GM18508 (cell line): ENCODE data around the gene USP17L20.
"Not testable (repeated sequence)": the region's sequence is repeated elsewhere in the genome, so short reads cannot be mapped to it uniquely, and the experiment has no call there.

Source experiments
- ATAC-seq: cut with Tn5 transposase; IDR thresholded peaks from one replicate; pipeline ENCODE4 v1.9.1; 2021; ENCODE audit warnings: moderate number of reproducible peaks; ENCODE audit not compliant: insufficient read depth, unreplicated experiment

USP17L20 gene, protein sequence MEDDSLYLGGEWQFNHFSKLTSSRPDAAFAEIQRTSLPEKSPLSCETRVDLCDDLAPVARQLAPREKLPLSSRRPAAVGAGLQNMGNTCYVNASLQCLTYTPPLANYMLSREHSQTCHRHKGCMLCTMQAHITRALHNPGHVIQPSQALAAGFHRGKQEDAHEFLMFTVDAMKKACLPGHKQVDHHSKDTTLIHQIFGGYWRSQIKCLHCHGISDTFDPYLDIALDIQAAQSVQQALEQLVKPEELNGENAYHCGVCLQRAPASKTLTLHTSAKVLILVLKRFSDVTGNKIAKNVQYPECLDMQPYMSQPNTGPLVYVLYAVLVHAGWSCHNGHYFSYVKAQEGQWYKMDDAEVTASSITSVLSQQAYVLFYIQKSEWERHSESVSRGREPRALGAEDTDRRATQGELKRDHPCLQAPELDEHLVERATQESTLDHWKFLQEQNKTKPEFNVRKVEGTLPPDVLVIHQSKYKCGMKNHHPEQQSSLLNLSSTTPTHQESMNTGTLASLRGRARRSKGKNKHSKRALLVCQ

GRCh38 chr4:9257824-9258223 is at the start of gene USP17L20:
TSS of gene USP17L20 (plus strand) at chr4:9258124. CDS start at chr4:9258124, 0 bp downstream.
- ATAC-seq, result not testable (repeated sequence)

DNA sequence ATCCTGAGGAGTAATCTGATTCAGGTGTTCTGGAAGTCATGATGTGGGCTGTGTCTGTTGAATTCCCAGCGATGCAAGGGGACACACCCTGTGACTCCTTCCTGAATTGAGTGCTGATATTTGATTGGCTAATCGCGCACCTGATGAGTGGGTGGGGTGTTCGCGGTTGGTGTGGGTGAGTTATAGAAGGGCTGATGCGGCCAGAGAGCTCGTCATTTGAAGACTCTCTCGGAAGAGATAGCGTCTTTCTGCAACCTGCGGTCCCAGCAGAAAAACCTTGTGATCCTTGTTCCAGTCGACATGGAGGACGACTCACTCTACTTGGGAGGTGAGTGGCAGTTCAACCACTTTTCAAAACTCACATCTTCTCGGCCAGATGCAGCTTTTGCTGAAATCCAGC is 47.6 kb upstream of the USP17L20 start, which contains the start of gene USP17L10:
USP17L10 (plus strand) TSS at position 301 of the 400 bp plus-strand sequence; CDS start at position 301, 0 bp downstream.
- ATAC-seq, result not testable (repeated sequence)

DNA sequence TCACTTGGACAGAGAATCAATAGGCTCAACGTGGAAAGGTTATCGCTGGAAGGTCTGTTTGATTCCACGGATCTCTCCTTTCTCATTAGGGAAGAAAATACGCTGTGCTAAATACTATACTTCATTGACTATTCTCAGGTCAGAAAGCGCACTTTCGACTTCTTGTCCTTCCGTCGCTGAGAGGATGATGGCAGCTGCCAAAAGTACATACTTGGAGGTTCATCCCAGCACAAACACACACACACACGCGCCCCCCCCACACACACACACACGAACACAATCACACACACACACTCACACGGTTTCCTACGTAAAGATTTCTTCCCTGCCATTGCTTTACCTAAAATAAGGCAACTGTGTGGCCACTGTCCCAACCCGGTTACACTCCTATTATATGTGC is 43.2 kb upstream of the USP17L20 start:
- ATAC-seq, result not testable (repeated sequence)

DNA sequence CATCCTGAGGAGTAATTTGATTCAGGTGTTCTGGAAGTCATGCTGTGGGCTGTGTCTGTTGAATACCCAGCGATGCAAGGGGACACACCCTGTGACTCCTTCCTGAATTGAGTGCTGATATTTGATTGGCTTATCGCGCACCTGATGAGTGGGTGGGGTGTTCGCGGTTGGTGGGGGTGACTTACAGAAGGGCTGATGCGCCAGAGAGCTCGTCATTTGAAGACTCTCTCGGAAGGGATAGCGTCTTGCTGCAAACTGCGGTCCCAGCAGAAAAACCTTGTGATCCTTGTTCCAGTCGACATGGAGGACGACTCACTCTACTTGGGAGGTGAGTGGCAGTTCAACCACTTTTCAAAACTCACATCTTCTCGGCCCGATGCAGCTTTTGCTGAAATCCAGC is 42.8 kb upstream of the USP17L20 start, which contains the start of gene USP17L11:
USP17L11 (plus strand) TSS at position 301 of the 400 bp plus-strand sequence; CDS start at position 301, 0 bp downstream.
- not testable (repeated sequence) for ATAC-seq

- not testable (repeated sequence) for ATAC-seq
Measured at GRCh38 chr4:9219852-9220251, 38.1 kb upstream of the USP17L20 start, which contains the start of gene USP17L12. TSS of gene USP17L12 (plus strand) at chr4:9220152. CDS start at chr4:9220152, 0 bp downstream.

DNA sequence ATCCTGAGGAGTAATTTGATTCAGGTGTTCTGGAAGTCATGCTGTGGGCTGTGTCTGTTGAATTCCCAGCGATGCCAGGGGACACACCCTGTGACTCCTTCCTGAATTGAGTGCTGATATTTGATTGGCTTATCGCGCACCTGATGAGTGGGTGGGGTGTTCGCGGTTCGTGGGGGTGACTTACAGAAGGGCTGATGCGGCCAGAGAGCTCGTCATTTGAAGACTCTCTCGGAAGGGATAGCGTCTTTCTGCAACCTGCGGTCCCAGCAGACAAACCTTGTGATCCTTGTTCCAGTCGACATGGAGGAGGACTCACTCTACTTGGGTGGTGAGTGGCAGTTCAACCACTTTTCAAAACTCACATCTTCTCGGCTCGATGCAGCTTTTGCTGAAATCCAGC is 33.3 kb upstream of the USP17L20 start, which contains the start of gene USP17L13:
USP17L13 (plus strand) TSS at position 301 of the 400 bp plus-strand sequence; CDS start at position 301, 0 bp downstream.
- not testable (repeated sequence) for ATAC-seq

DNA sequence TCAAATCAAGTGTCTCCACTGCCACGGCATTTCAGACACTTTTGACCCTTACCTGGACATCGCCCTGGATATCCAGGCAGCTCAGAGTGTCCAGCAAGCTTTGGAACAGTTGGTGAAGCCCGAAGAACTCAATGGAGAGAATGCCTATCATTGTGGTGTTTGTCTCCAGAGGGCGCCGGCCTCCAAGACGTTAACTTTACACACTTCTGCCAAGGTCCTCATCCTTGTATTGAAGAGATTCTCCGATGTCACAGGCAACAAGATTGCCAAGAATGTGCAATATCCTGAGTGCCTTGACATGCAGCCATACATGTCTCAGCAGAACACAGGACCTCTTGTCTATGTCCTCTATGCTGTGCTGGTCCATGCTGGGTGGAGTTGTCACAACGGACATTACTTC is 27.7 kb upstream of the USP17L20 start:
- ATAC-seq, result not testable (repeated sequence)

GRCh38 chr4:9234085-9234484 is 23.8 kb upstream of the USP17L20 start, which contains the start of gene USP17L15:
TSS of gene USP17L15 (plus strand) at chr4:9234385. CDS start at chr4:9234385, 0 bp downstream.
- not testable (repeated sequence) for ATAC-seq

DNA sequence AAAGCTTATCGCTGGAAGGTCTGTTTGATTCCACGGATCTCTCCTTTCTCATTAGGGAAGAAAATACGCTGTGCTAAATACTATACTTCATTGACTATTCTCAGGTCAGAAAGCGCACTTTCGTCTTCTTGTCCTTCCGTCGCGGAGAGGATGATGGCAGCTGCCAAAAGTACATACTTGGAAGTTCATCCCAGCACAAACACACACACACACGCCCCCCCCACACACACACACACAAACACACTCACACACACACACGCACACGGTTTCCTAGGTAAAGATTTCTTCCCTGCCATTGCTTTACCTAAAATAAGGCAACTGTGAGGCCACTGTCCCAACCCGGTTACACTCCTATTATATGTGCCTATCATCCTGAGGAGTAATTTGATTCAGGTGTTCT is 19.5 kb upstream of the USP17L20 start:
- not testable (repeated sequence) for ATAC-seq

DNA sequence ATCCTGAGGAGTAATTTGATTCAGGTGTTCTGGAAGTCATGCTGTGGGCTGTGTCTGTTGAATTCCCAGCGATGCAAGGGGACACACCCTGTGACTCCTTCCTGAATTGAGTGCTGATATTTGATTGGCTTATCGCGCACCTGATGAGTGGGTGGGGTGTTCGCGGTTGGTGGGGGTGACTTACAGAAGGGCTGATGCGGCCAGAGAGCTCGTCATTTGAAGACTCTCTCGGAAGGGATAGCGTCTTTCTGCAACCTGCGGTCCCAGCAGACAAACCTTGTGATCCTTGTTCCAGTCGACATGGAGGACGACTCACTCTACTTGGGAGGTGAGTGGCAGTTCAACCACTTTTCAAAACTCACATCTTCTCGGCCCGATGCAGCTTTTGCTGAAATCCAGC is 14.3 kb upstream of the USP17L20 start, which contains the start of gene USP17L17:
USP17L17 (plus strand) TSS at position 301 of the 400 bp plus-strand sequence; CDS start at position 301, 0 bp downstream.
- ATAC-seq, result not testable (repeated sequence)

- ATAC-seq, result not testable (repeated sequence)
Measured at GRCh38 chr4:9247953-9248680, 9.8 kb upstream of the USP17L20 start, which contains the start of gene USP17L18. TSS of gene USP17L18 (plus strand) at chr4:9248630. CDS start at chr4:9248630, 0 bp downstream.

DNA sequence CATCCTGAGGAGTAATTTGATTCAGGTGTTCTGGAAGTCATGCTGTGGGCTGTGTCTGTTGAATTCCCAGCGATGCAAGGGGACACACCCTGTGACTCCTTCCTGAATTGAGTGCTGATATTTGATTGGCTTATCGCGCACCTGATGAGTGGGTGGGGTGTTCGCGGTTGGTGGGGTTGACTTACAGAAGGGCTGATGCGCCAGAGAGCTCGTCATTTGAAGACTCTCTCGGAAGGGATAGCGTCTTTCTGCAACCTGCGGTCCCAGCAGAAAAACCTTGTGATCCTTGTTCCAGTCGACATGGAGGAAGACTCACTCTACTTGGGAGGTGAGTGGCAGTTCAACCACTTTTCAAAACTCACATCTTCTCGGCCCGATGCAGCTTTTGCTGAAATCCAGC is 4.8 kb upstream of the USP17L20 start, which contains the start of gene USP17L19:
USP17L19 (plus strand) TSS at position 301 of the 400 bp plus-strand sequence; CDS start at position 301, 0 bp downstream.
- not testable (repeated sequence) for ATAC-seq

- ATAC-seq, result not testable (repeated sequence)
Measured at GRCh38 chr4:9262572-9262971, 4.6 kb downstream of the USP17L20 start, which contains the start of gene USP17L21. TSS of gene USP17L21 (plus strand) at chr4:9262872. CDS start at chr4:9262872, 0 bp downstream.

- ATAC-seq, result not testable (repeated sequence)
Measured at GRCh38 chr4:9267319-9267718, 9.4 kb downstream of the USP17L20 start, which contains the start of gene USP17L22. TSS of gene USP17L22 (plus strand) at chr4:9267619. CDS start at chr4:9267619, 0 bp downstream.

DNA sequence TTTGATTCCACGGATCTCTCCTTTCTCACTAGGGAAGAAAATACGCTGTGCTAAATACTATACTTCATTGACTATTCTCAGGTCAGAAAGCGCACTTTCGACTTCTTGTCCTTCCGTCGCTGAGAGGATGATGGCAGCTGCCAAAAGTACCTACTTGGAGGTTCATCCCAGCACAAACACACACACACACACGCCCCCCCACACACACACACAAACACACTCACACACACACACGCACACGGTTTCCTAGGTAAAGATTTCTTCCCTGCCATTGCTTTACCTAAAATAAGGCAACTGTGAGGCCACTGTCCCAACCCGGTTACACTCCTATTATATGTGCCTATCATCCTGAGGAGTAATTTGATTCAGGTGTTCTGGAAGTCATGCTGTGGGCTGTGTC is 13.8 kb downstream of the USP17L20 start:
- ATAC-seq, result not testable (repeated sequence)
